ENCODE results near the gene ZFYVE21.

Gene ZFYVE21

DNA sequence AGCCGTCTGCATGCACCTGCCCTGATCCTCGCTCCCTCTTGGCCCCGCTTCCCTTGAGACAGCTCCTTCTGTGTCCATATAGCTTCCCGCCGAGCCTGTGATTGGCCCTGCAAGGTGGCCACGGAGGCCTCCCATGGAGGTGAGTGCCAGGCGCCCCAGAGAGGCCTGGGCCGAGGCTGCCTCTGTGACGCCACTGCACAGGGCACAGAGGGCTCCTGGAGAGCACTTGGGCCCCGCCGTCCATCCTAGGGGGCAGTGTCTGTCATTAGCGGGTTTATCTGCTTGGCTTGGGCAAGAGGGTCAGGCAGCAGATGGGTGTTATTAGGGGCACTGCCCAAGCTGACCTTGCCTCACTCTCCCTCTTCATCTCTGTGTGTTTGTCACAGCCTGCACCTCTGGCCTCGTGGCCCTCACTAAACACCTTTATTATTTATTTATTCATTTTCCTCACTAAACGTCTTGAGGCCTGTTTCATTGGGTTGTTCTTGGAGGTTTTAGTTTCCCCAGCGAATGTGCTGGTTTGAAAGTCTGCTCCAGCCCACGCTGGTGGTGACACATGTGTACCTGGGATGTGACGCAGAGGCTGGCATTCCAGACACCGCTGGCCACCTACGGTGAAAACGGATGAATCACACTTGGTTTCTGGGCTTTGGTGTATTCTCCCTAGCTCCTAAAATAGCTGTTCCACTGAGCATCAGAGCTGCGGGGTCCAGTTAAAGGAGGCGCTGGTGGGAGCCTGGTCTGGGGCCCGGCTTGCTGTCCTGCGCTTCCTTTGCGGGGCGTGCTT lies 5.9 kb downstream of the ZFYVE21 start:
- no peak for DNase-seq (ENCODE audit: low read depth in 1 of 2, low spot score in 1 of 2)
- H3K27me3 ChIP-seq (ENCODE audit: insufficient read depth, poor library complexity, severe bottlenecking), result no peaks in the 10 kb centered on the region
- TF ChIP-seq, protein P1, sequence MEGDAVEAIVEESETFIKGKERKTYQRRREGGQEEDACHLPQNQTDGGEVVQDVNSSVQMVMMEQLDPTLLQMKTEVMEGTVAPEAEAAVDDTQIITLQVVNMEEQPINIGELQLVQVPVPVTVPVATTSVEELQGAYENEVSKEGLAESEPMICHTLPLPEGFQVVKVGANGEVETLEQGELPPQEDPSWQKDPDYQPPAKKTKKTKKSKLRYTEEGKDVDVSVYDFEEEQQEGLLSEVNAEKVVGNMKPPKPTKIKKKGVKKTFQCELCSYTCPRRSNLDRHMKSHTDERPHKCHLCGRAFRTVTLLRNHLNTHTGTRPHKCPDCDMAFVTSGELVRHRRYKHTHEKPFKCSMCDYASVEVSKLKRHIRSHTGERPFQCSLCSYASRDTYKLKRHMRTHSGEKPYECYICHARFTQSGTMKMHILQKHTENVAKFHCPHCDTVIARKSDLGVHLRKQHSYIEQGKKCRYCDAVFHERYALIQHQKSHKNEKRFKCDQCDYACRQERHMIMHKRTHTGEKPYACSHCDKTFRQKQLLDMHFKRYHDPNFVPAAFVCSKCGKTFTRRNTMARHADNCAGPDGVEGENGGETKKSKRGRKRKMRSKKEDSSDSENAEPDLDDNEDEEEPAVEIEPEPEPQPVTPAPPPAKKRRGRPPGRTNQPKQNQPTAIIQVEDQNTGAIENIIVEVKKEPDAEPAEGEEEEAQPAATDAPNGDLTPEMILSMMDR (IDR thresholded peaks at IDR 0.05; ENCODE audit: insufficient read depth, low read length), result no peak
- H3K4me3 ChIP-seq (replicated peaks; ENCODE audit: insufficient read depth, low read length), result no peak overlapping the region
- H3K27ac ChIP-seq (replicated peaks), result no peak overlapping the region

DNA sequence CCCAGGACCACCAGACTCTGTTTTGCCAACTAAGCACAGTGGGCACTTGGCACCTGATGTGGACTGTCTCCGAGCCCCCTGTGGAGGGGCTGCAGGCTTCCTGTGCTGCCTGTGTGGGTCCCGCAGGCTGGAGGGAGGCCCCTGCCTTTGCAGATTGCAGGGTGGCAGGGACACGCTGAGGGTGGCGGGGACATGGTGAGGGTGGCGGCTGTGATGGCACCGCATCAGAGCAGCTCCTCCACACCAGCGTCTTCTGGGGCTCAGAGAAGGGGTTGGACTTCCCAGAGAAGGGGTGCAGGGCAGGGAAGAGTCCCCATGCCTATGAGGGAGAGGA lies 8.1 kb downstream of the ZFYVE21 start:
- Histone ChIP-seq H3K27ac (replicated peaks) (no peak overlapping the region), H3K4me3 (replicated peaks; ENCODE audit: insufficient read depth, low read length) (no peak overlapping the region), H3K27me3 (ENCODE audit: insufficient read depth, poor library complexity, severe bottlenecking) (no peaks in the 10 kb centered on the region)
- TF ChIP-seq, protein P2, sequence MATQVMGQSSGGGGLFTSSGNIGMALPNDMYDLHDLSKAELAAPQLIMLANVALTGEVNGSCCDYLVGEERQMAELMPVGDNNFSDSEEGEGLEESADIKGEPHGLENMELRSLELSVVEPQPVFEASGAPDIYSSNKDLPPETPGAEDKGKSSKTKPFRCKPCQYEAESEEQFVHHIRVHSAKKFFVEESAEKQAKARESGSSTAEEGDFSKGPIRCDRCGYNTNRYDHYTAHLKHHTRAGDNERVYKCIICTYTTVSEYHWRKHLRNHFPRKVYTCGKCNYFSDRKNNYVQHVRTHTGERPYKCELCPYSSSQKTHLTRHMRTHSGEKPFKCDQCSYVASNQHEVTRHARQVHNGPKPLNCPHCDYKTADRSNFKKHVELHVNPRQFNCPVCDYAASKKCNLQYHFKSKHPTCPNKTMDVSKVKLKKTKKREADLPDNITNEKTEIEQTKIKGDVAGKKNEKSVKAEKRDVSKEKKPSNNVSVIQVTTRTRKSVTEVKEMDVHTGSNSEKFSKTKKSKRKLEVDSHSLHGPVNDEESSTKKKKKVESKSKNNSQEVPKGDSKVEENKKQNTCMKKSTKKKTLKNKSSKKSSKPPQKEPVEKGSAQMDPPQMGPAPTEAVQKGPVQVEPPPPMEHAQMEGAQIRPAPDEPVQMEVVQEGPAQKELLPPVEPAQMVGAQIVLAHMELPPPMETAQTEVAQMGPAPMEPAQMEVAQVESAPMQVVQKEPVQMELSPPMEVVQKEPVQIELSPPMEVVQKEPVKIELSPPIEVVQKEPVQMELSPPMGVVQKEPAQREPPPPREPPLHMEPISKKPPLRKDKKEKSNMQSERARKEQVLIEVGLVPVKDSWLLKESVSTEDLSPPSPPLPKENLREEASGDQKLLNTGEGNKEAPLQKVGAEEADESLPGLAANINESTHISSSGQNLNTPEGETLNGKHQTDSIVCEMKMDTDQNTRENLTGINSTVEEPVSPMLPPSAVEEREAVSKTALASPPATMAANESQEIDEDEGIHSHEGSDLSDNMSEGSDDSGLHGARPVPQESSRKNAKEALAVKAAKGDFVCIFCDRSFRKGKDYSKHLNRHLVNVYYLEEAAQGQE (IDR thresholded peaks at IDR 0.05; ENCODE audit: insufficient replicate concordance, low read depth), result no peak
- TF ChIP-seq SPI1 (IDR thresholded peaks at IDR 0.05; ENCODE audit: borderline replicate concordance, low read depth), result no peak
- no peak for TF ChIP-seq POLR2AphosphoS5 (IDR thresholded peaks at IDR 0.05; ENCODE audit: low read depth)
- TF ChIP-seq, protein P1 (IDR thresholded peaks at IDR 0.05; ENCODE audit: insufficient read depth, low read length), result no peak
- TF ChIP-seq GABPA (IDR thresholded peaks at IDR 0.05; ENCODE audit: low read depth), result no peak
- DNase-seq (ENCODE audit: low read depth in 1 of 2, low spot score in 1 of 2), result no peak

DNA sequence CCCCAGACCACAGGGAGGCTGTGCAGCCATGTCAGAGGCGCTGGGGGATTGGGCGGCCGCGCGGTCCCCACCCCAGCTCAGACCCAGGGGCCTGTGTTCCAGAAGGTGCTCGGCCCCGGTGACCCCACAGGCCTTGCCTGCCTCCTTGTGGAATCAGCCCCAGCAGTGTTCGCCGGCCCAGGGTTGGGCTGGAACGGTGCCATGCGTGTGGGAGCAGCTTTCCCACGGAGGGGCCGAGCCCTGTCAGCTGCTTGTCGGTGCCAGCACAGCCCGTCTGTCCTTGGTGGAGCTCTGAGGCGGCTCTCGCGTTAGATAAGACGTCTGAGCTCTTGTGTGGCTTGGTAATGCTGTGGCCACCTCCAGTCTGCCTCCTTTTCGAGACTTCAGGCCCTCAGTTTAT lies 8.5 kb downstream of the ZFYVE21 start:
- Histone ChIP-seq H3K27ac (replicated peaks) (no peak overlapping the region), H3K4me3 (replicated peaks; ENCODE audit: insufficient read depth, low read length) (no peak overlapping the region), H3K27me3 (ENCODE audit: insufficient read depth, poor library complexity, severe bottlenecking) (no peaks in the 10 kb centered on the region)
- no peak for TF ChIP-seq POLR2AphosphoS5 (IDR thresholded peaks at IDR 0.05; ENCODE audit: low read depth)
- TF ChIP-seq, protein P1 (IDR thresholded peaks at IDR 0.05; ENCODE audit: insufficient read depth, low read length), result no peak
- TF ChIP-seq, protein P2 (IDR thresholded peaks at IDR 0.05; ENCODE audit: insufficient replicate concordance, low read depth), result no peak
- no peak for TF ChIP-seq SPI1 (IDR thresholded peaks at IDR 0.05; ENCODE audit: borderline replicate concordance, low read depth)
- no peak for TF ChIP-seq GABPA (IDR thresholded peaks at IDR 0.05; ENCODE audit: low read depth)
- no peak for DNase-seq (ENCODE audit: low read depth in 1 of 2, low spot score in 1 of 2)

Data from HL-60 (cell line).